ENCODE data around the gene PAQR4. TPM values are rescaled to one million over a fixed set of nuclear protein-coding genes. Genes with fewer than 3 reads are reported as not detected.
"Not testable (repeated sequence)": the region's sequence is repeated elsewhere in the genome, so short reads cannot be mapped to it uniquely, and the experiment has no call there.

The PAQR4 gene
- total and polyA plus RNA-seq, 2 experiments from 2014 or later = 4.5 to 8.3 TPM

- no peak overlapping the region for H3K4me3 ChIP-seq
- TF ChIP-seq EZH2phosphoT487 (IDR thresholded peaks at IDR 0.05; ENCODE audit: low read depth, severe bottlenecking, unreplicated experiment) (no peak), EZH2 (IDR thresholded peaks at IDR 0.05; ENCODE audit: borderline replicate concordance) (no peak), CTCF (IDR thresholded peaks at IDR 0.05; ENCODE audit: poor library complexity) (no peak)
- WGBS (ENCODE audit: low lambda C conversion rate, missing lambda C conversion rate) = over 99% methylated on average over 14 of the region's 15 CpGs
- H3K9me3 ChIP-seq (ENCODE audit: low read depth) = no peaks in the 10 kb centered on the region
- no peaks in the 10 kb centered on the region for H4K20me1 ChIP-seq (ENCODE audit: insufficient read depth, poor library complexity, severe bottlenecking)
- H3K4me2 ChIP-seq = no peak overlapping the region
- H3K27ac ChIP-seq = no peak overlapping the region
- no peaks in the 10 kb centered on the region for H3K79me2 ChIP-seq
- no peak for DNase-seq (ENCODE audit: low spot score)
- H3K4me1 ChIP-seq (ENCODE audit: insufficient read depth) = no peaks in the 10 kb centered on the region
- no peaks in the 10 kb centered on the region for H3K36me3 ChIP-seq (replicated peaks; ENCODE audit: insufficient read depth, low read depth)
- H3K27me3 ChIP-seq = no peaks in the 10 kb centered on the region
- no peak overlapping the region for H2AFZ ChIP-seq
- H3K9me2 ChIP-seq (replicated peaks; ENCODE audit: insufficient read depth) = no peaks in the 10 kb centered on the region
Observed at GRCh38 chr16:2930236-2930635, 38.9 kb upstream of the PAQR4 start.

GRCh38 chr16:2931231-2931914 lies 37.8 kb upstream of the PAQR4 start:
- not testable (repeated sequence) for H3K9me2 ChIP-seq (replicated peaks; ENCODE audit: insufficient read depth); H2AFZ ChIP-seq; H3K36me3 ChIP-seq (replicated peaks; ENCODE audit: insufficient read depth, low read depth); DNase-seq (ENCODE audit: low spot score); H3K4me1 ChIP-seq (ENCODE audit: insufficient read depth); H3K4me3 ChIP-seq; H3K27me3 ChIP-seq; H3K4me2 ChIP-seq; H3K9me3 ChIP-seq (ENCODE audit: low read depth); H4K20me1 ChIP-seq (ENCODE audit: insufficient read depth, poor library complexity, severe bottlenecking); H3K79me2 ChIP-seq; H3K27ac ChIP-seq
- WGBS (ENCODE audit: low lambda C conversion rate, missing lambda C conversion rate) = 93% methylated on average over 13 of the region's 13 CpGs

DNA sequence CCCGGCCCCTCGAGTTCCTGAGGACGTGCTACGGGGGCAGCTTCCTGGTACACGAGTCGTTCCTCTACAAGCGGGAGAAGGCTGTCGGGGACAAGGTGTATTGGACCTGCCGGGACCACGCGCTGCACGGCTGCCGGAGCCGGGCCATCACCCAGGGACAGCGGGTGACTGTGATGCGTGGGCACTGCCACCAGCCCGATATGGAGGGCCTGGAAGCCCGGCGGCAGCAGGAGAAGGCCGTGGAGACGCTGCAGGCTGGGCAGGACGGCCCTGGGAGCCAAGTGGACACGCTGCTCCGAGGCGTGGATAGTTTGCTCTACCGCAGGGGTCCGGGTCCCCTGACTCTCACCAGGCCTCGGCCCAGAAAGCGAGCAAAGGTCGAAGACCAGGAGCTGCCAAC lies 36.0 kb upstream of the PAQR4 start:
- no peak overlapping the region for H3K4me2 ChIP-seq
- H3K36me3 ChIP-seq (replicated peaks; ENCODE audit: insufficient read depth, low read depth) = no peaks in the 10 kb centered on the region
- no peak overlapping the region for H3K27ac ChIP-seq
- H3K9me2 ChIP-seq (replicated peaks; ENCODE audit: insufficient read depth) = no peaks in the 10 kb centered on the region
- H3K27me3 ChIP-seq = no peaks in the 10 kb centered on the region
- no peak for TF ChIP-seq EZH2phosphoT487 (IDR thresholded peaks at IDR 0.05; ENCODE audit: low read depth, severe bottlenecking, unreplicated experiment)
- no peak for TF ChIP-seq CTCF (IDR thresholded peaks at IDR 0.05; ENCODE audit: poor library complexity)
- no peak for TF ChIP-seq EZH2 (IDR thresholded peaks at IDR 0.05; ENCODE audit: borderline replicate concordance)
- H3K4me3 ChIP-seq = no peak overlapping the region
- H3K9me3 ChIP-seq (ENCODE audit: low read depth) = no peaks in the 10 kb centered on the region
- H2AFZ ChIP-seq = no peak overlapping the region
- WGBS (ENCODE audit: low lambda C conversion rate, missing lambda C conversion rate) = 97% methylated on average over 30 of the region's 30 CpGs
- DNase-seq (ENCODE audit: low spot score) = no peak
- H3K79me2 ChIP-seq = no peaks in the 10 kb centered on the region
- H4K20me1 ChIP-seq (ENCODE audit: insufficient read depth, poor library complexity, severe bottlenecking) = no peaks in the 10 kb centered on the region
- H3K4me1 ChIP-seq (ENCODE audit: insufficient read depth) = no peaks in the 10 kb centered on the region

DNA sequence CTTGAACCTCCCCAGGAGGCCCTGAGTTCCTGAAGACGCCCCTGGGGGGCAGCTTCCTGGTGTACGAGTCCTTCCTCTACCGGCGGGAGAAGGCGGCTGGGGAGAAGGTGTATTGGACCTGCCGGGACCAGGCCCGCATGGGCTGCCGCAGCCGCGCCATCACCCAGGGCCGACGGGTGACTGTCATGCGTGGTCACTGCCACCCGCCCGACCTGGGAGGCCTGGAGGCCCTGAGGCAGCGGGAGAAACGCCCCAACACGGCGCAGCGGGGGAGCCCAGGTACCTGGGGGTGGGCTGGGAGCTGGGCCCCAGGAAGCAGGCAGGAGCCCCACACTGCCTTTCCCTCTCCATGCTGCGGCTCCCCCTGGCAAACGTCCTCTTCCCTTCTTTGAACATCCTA lies 35.4 kb upstream of the PAQR4 start:
- H3K4me1 ChIP-seq (ENCODE audit: insufficient read depth) = no peaks in the 10 kb centered on the region
- H4K20me1 ChIP-seq (ENCODE audit: insufficient read depth, poor library complexity, severe bottlenecking) = no peaks in the 10 kb centered on the region
- 95% methylated on average over 18 of the region's 22 CpGs for WGBS (ENCODE audit: low lambda C conversion rate, missing lambda C conversion rate)
- H3K9me3 ChIP-seq (ENCODE audit: low read depth) = no peaks in the 10 kb centered on the region
- no peak for DNase-seq (ENCODE audit: low spot score)
- H3K27ac ChIP-seq = no peak overlapping the region
- no peak overlapping the region for H3K4me2 ChIP-seq
- H3K4me3 ChIP-seq = no peak overlapping the region
- no peaks in the 10 kb centered on the region for H3K79me2 ChIP-seq
- no peaks in the 10 kb centered on the region for H3K9me2 ChIP-seq (replicated peaks; ENCODE audit: insufficient read depth)
- no peak overlapping the region for H2AFZ ChIP-seq
- H3K36me3 ChIP-seq (replicated peaks; ENCODE audit: insufficient read depth, low read depth) = no peaks in the 10 kb centered on the region
- H3K27me3 ChIP-seq = no peaks in the 10 kb centered on the region
- TF ChIP-seq CTCF (IDR thresholded peaks at IDR 0.05; ENCODE audit: poor library complexity) (no peak), EZH2phosphoT487 (IDR thresholded peaks at IDR 0.05; ENCODE audit: low read depth, severe bottlenecking, unreplicated experiment) (no peak), EZH2 (IDR thresholded peaks at IDR 0.05; ENCODE audit: borderline replicate concordance) (no peak)
